ENCODE data around the gene MZT2B.
"Not testable (repeated sequence)": the region's sequence is repeated elsewhere in the genome, so short reads cannot be mapped to it uniquely, and the experiment has no call there.

GRCh38 chr2:130140516-130140915 lies 41.5 kb upstream of the MZT2B start:
- TF ChIP-seq CTCF (IDR thresholded peaks at IDR 0.05; ENCODE audit: low read depth, low read length, poor library complexity, severe bottlenecking); EZH2phosphoT487 (IDR thresholded peaks at IDR 0.05; ENCODE audit: borderline replicate concordance, low read length): not testable (repeated sequence)
